H54 (cell line): ENCODE data around the gene AKAP8.
"Not testable (repeated sequence)": the region's sequence is repeated elsewhere in the genome, so short reads cannot be mapped to it uniquely, and the experiment has no call there.

Source experiments
- DNase-seq: peaks from one replicate; pipeline ENCODE4 v3.0.0; 2011; ENCODE audit warnings: low spot score, mixed read lengths; ENCODE audit not compliant: insufficient read length
- FAIRE-seq: peaks from 3 replicates; lab custom pipeline; 2011; peaks lifted over from hg19 to GRCh38; lab: Jason Lieb, UNC
- POLR2A ChIP-seq: IDR thresholded peaks from 2 replicates; pipeline ENCODE4 v1.6.1; 2011; ENCODE audit warnings: low read depth, mild to moderate bottlenecking, low read length

AKAP8 gene

DNA sequence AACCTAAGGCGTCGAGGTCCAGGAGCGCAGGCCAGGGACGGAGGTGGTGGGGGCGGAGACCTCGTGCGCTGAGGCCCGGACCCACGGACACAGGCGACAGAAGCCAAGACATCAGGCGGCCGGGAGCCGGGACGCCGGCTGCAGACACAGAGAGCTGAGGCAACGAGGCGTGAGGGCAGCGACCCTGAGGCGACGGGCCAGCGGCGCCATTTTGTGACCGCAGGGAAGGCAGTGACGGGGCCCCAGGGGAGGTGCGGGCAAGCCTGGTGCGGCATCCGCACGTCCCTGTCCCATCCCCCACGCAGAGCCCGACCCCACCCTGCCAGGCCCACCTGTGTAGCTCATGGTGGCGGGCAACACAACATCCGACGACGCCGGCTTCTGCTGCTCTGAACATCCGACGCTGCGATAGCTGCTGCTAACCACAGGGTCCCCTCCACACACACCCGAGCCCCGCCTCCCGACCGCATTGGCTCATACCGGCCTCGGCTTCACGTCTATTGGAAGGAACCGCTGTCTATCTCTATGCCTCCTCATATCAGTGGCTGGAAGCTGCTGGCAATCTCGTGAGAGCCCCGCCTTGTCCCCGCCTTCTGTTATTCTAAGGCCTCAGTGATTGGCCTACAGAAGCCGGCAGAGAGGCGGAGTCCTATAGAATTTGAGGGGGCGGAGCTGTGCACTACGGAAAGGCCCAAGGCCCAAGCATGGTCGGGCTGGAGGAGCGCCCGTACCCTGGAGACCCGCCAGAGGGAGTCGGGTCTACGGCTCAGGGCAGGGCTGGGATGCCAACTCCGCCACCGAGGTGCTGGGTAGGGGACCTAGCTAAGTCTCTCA lies 39.2 kb upstream of the AKAP8 start, which contains the start of gene AKAP8L:
Gene AKAP8L, minus strand, starts transcription at position 410 of the 834 bp plus-strand sequence. Its CDS starts 65 bp downstream, at position 345.
- FAIRE-seq = peak; percentile 72
- peak; percentile 92 for TF ChIP-seq POLR2A
- peak; percentile 98 for DNase-seq

DNA sequence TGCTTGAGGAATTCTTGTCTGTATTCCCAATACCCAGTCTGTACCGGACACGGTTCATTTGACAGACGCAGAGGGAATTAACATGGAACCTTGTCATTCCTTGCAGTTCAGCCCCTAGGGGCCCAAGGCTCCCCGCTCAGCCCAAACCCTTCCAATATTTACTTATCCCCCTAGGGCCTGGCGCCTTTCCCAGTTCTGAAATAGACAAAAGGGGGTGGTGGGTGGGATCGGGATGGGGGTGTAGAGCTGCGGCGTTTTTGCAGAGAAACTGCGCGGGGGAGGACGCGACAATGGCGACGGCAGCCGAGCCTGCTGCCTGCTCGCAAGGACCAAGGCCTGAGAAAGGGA lies 38.6 kb upstream of the AKAP8 start:
- no peak for TF ChIP-seq POLR2A
- FAIRE-seq (no peak), DNase-seq (no peak)

DNA sequence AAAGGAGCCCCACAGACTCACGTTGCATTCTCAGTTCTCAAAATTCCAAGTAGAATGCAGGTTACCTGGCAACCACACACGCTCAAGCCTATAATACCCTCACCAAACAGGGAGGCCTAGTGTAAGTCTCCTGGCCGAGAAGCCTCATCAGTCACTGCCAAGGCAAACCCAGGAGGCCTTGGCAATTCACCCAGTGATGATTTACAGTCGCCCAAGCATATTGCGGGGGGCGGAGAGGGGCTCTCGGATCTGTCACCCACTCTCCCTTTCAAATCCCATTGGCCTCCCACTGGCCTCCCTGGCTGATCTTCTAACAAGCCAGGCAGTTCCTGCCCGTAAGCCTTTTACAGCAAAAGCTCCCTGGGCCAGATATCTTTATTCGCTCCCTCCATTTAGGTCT lies 38.1 kb upstream of the AKAP8 start:
- no peak for TF ChIP-seq POLR2A
- no peak for DNase-seq
- FAIRE-seq = no peak

DNA sequence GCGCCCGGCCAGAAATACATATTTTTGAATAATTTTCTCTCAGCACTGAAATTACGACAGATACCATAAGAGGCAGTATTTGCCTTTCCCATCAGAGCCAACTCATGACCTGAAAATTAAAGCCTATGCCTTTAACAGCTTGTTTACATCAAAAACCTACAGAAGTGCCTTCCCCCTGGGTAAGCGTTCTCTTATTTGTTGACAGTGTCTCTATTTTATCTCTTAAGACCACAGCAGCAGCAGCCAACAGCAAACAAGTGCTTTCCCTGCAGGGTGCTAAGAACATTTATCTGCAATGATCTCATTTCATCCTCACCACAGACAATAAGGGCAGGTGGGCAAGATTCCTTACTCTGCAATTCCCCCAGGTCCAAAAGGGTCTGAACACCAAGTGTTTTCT lies 33.2 kb upstream of the AKAP8 start:
- no peak for FAIRE-seq
- no peak for DNase-seq
- no peak for TF ChIP-seq POLR2A

DNA sequence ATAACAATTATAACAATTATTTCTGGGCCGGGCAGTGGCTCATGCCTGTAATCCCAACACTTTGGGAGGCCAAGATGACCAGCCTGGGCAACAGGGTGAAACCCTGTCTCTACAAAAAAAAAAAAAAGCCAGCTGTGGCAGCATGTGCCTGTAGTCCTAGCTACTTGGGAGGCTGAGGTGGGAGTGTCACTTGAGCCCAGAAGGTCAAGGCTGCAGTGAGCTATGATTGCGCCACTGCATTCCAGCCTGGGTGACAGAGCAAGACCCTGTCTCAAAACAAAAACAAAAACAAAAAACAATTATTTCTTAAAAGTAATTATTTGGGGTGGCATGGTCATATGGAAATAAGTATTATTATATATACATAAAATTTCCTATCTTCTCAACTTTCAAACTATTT lies 31.8 kb upstream of the AKAP8 start:
- FAIRE-seq = not testable (repeated sequence)

DNA sequence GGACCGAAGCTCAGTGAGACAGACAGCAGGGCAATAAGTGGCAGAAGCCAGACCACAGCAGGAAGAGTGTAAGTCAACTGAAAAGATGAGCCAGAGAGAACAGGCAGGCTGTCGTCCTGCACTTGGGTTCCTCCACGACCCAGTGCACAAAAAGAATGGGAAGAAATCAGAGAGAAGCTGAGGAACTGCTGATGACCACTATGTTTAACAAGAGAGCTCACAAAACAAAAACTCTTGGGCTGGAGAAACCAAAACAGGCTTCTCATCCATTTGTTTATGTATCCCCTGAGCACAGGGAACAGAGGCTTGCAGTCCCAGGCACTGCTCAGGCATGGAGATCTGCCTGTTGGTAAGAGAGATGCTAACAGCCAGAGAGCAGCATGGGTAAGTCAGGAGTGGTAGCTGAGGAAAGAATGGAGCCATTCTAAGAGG lies 25.2 kb upstream of the AKAP8 start:
- TF ChIP-seq POLR2A = no peak
- FAIRE-seq (no peak), DNase-seq (no peak)

More for the DNA sequence above, 31.8 kb upstream of the AKAP8 start:
- not testable (repeated sequence) for DNase-seq

DNA sequence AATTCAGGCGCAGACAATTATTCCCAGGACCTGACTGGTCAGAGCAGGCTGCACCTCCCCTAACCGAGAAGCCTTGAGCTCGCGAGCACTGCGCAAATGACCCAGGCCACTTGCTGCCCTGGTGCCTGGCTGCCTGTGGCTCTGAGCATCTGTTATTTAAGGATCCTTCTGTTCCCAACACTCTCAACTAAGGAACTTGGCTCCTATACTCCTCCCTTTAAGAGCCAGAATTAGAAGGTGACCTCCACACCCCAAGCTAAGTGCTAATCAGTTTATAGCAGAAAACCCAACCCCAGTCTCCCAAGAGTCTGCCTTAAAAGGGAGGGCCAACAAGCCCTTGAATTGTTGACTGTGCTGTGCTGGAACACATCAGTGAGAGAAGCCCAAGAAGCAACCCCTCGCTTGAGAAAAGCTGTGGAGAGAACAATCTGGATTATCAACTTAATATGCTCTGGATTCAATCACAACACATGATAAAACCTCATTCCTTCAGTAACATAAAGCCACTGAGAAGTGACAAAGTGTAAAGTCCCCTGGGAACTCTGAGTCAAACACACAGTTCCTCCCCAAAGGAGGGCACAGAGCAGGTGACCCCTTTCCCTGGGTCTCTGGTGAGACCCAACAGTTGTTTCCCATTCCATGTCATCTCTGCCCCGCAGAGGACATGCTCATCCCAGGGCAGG lies 24.7 kb upstream of the AKAP8 start:
- FAIRE-seq = no peak
- DNase-seq = no peak
- TF ChIP-seq POLR2A = no peak

DNA sequence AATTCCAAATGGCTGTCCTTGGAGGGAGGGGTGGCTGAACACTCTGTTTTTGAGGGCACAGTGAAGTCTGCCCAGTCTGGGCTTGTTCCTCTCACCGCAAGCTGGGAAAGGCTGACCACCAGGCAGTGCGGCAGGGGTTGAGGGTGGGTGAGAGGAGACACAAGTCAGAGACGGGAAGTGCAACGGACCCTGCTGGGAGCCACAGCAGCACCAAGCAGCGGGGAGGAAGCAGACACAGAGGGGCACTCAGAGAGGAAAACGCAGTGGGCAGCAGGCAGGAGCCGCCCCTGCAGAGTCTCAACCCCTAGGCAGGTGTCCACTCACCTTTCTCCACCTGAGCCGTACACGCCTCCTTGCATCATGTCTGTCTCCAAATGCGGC lies 23.6 kb upstream of the AKAP8 start:
- no peak for TF ChIP-seq POLR2A
- DNase-seq (no peak), FAIRE-seq (no peak)

DNA sequence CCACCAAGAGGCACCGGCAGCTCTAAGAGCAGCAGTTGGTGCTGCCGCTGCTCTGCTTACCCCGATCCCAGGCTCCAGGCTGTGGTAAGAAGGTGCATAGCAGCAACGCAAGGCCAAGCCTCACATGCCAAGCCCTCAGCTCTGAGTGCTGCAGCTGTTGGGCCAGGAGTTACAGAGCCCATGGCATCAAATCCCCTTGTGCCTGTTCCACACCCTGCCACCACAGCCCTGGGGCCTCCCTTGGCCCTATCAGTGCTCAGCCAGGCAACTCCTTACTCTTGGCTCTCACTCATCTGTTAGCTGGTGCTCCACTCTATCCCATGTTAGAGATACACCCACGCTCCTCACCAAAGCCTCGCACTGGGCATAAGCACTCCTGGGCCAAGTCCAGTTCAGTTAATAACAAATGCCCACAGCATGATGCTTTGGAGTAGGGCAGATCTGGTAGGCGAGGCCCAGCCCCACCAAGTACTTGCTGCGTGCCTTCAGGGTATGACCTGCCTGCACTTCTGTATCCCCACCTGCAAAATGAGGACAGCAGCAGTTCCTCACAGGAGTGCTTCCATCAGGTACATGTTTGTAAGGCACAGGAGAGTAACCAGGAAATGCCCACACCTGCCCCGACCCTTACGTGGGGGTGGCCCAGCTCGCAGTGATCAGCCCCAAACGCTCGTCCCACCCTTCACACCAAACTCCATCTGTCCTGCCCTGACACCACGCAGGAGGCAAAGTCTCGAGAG lies 23.0 kb upstream of the AKAP8 start:
- FAIRE-seq (no peak), DNase-seq (no peak)
- TF ChIP-seq POLR2A = no peak

DNA sequence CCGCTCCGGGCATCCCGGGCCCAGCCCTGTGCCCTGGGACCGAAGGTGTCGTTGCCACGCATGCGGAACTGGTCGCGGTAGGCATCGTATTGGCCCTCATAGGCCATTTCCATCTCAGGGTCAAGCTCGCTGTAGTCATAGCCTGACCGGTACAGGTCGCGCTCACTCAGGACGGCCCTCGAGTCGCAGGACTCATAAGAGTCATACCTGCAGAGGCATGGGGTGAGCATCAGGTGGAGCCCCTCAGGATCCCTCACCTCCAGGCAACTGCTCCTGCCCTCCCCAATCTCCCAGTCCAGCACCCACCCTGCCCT lies 21.8 kb upstream of the AKAP8 start:
- TF ChIP-seq POLR2A = no peak
- DNase-seq (no peak), FAIRE-seq (no peak)

DNA sequence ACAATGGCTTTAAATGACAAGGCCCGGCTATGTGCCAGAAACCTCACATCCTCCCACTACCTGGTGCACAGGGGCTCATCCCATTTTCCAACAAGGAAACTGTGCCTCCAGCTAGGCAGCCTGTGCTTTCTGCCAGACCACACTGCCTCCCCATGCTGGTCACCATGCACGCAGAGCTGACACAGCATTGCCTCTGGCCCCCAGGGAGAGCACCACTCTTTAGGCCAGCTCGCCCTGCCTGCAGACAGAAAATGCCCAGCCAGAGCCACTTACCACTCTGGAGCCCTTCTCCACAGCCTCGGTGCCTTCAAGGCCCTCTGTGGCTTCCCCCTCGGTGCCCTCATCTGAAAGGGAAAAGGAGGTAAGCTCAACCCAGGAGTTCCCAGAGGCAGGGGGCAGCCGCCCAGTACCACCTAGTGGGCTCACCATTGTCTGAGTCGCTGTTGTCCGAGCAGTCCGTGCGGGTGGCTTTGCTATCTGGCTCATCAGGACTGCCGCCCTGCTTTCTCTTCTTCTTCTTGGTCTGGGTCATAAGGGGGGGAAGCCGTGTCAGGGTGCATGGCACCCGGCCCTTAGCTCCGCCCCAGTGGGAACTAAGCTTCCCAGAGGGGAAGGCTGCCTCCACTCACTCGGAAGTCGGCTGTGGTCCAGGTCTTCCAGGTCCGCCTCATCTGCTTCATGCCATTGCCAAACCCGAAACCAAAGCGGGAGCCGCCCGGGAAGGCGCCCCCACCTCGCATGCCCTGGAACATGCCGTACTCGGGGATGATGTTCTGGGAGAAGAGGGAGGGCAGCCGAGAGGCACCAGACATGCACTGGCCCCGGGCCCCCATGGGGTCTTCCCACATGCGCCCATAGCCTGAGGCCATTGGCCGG lies 21.2 kb upstream of the AKAP8 start:
- DNase-seq (no peak), FAIRE-seq (no peak)
- TF ChIP-seq POLR2A = no peak

DNA sequence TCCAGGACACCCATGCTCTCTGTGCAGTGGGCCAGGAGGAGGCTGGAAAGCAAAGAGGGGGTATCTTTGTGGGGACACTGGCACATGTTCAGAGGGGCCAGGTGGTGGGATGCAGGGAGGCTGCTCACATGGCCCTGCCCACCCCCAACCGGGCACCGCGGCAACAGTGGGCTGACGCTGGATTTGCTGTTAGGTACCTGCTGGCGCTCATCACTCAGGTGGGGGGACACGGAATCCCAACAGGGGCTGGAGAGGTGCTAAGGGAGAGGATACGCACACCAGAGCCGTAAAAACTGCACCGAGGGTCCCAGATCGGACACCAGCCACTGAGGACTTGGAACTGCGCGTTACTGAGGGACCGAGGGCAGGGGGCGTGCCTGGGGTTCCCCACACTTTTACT lies 20.0 kb upstream of the AKAP8 start:
- TF ChIP-seq POLR2A = no peak
- FAIRE-seq (no peak), DNase-seq (no peak)

DNA sequence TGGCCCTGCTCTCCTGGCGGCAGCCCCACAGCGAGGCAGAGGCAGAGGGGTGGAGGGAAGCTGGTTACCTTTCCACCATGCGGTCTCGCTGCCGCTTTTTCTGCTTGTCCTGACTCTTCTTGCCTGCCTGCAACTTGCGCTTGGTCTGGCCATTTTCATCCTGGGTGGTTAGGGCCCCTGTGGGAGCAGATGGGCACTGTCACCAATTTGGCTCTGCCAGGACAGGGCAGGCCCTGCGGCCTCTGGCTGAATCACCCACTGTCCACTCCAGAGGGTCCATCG lies 19.6 kb upstream of the AKAP8 start:
- DNase-seq (no peak), FAIRE-seq (no peak)
- TF ChIP-seq POLR2A = no peak
